NCI-H2081 treated with DMSO at 0.1 percent for 48 hours (cell line): ENCODE results near the gene TFB1M.
A peak's percentile ranks its signal among the peaks of the same experiment; 100 is the strongest.
"Not testable (repeated sequence)": the region's sequence is repeated elsewhere in the genome, so short reads cannot be mapped to it uniquely, and the experiment has no call there.

Experiments
- DNase-seq: peaks from one replicate; lab custom pipeline; 2025; lab: John Stamatoyannopoulos, UW

Gene TFB1M

DNA sequence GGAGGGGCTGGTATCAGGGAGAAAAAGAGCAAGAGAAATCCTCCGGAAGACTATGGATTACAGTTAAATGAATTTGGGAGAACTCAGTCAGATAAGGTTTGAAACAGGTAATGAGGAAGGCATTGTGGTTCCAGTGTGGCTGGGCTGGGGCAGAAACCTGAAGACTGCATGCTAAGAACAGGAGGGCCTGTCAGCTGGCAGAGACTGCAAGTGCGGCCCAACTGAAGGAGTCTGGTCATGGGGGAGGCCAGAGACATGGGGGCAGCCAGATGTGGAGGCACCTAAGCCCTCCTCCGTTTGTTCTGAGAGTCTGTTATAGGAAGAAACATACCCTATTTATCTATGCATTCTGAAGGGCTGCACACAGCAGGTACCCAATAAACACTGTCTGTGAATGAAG lies 16.6 kb downstream of the TFB1M start:
- DNase-seq = no peak

DNA sequence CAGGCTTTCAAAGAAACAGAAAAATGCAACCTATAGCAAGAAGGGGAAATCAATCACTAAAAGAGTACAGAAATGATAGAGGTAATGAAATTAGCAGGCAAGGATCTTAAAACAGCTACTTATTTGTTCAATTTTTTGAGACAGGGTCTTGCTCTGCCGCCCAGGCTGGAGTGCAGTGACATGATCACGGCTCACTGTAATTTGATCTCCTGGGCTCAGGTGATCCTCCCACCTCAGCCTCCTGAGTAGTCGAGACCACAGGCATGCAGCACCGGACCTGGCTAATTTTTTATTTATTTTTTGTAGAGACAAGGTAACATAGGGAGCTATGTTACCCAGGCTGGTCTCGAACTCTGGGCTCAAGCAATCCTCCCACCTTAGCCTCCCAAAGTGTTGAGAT lies 21.6 kb downstream of the TFB1M start:
- DNase-seq = no peak

DNA sequence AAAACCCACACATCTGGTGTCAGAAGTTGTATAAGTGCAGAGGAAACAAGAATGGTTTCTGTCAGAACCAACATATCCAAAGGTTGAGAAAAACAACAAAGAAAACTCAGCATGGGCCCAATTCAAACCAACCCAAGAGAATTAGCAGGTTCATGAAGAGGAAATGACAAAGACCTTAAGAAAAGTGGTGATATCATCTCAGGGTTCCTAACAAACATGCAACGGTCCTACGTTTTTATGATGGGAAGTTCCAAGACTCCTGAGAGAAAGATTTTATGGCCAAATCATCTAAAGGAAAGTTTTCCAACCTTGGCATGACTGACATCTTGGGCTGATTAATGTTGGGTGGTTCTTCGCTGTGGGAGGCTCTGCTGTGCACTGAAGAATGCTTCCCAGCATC lies 23.0 kb downstream of the TFB1M start:
- DNase-seq = no peak

DNA sequence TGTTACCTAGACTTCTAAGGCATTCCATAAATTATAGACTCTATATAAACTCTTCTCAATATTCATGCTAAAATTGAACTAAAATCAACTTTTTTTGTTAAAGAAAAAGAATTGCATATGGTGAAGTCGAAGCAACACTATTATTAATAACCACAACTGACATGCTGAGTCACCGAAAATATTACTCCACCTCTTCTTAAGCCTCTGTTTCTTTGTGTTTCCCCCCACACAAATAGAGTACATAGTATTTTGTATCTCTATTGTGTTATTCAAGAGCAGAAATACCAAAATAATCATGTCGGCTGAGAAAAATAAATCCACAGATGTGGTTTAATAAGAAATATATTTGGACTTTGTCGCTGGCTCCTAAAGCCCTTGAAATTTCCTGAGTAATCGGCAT lies 23.8 kb downstream of the TFB1M start:
- no peak for DNase-seq

DNA sequence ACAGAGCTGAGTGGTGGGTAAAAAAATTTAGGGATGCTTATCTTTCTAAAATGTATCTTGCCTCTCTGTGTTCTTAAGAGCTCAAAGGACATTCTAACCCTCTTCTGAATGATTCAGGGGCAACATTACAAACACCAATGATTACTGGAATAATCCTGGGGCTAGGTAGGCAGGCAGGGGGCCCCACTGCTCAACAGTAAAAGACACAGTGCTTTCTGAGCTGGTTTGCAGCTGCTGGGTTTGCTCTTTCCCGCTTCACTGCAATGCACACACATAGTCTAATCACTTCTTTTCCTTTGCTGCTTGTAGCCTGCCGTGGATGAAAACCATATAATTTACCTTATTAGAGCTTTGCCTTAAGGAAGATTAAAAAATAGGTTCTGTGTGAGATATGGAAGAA lies 26.5 kb downstream of the TFB1M start:
- peak; percentile 10 for DNase-seq

DNA sequence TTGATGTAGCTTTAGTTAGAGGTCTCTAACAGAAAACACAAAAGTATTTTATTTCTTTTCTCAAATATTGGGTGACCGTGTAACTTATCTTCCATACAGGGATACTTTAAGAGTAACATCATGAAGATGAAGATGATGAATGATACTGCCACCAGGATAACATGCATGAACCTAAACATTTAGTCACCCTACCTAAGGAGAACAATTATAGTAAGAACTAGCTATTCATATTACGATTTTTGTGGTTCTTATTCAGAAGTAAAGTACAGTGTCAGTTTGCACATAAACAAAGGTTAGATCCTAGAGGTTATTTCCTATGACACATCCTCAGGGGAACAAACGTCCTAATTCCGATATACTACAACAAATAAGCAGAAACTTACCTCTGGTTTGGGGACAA lies 29.5 kb downstream of the TFB1M start:
- DNase-seq = no peak

DNA sequence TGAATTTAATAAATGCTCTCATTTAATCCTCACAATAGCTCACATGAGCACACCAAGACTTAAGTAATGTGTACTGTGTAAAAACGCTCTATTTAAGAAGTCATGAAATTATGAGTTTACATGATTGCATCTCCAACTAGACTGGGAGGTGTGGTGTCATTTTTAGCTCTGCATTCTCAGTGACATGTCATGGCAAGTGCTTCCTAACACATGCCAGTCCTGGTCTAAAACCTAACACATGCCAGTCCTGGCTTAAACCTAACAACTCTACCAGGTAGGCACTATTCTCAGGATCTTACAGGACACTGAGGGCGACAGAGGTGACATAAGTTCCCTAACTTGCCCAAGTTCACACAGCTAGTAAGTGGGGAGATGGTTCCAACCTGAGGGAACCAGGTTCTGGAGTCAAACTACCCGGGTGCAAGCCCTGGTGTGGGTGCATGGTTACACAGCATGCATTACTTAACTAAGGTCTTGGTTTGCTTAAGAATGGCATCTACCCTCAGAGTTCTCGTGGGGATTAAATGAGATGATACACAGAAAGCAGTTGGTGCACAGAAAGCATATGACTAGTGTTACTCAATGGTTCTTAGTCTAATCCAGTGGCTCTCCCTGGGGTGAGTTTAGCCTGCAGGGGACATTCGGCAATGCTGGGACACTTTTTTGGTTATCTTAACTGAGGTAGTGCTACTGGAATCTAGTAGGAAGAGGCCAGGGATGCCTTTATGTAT lies 35.8 kb downstream of the TFB1M start:
- DNase-seq = no peak

DNA sequence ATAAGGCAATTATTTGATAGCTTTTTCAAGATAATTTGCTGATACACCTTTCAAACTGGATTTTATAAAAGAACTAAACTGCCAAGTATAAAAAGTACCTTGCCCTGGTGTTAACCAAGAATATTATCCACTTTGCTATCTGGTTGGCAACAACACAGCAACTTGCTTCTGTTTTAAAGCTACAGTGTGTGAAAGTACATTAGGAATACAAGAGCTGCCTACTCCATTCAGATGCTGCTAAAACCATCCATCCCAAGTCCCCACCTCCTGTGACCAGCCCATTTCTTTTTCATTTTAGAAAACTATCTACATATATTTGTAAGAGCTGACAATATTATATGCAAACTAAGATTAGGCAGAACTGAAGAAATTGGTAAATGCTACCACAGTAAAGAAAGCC lies 37.6 kb downstream of the TFB1M start:
- DNase-seq = no peak

DNA sequence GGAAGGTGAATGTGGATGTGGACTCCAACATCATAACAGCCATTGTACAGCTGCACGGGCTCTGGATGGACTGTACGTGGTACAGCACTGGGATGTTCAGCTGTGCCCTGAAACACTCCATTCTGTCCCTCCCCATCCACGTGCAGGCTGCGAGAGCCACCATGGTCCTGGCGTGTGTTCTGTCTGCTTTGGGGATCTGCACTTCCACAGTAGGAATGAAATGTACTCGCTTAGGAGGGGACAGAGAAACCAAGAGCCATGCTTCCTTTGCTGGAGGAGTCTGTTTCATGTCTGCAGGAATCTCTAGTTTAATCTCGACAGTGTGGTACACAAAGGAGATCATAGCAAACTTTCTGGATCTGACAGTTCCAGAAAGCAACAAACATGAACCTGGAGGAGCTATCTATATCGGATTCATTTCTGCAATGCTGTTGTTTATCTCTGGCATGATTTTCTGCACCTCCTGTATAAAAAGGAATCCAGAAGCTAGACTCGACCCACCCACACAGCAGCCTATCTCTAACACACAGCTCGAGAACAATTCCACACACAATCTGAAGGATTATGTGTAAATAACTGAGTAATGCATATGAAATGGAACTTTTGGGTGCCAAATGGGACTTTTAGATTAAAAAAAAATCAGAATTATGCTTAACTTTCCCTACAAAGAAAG lies 38.3 kb downstream of the TFB1M start:
- DNase-seq = no peak

DNA sequence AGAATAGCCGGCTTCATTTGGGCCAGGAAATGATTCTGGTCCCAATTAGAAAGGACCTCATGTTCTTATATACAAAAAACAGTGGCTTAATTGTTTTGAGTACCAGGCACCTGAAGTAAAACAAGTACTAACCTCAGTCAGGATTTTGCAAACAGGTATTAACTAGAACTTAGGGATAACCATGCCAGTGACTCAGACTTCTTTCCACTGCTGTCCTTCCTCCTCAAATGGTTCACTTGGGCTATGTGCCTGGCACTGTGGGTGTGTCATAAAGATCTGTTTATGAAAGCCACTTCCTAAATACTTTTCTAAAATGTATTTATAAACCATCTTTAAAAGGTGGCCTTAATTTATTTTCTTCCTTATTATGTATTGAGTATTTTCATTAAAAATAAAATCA lies 39.8 kb downstream of the TFB1M start:
- no peak for DNase-seq

DNA sequence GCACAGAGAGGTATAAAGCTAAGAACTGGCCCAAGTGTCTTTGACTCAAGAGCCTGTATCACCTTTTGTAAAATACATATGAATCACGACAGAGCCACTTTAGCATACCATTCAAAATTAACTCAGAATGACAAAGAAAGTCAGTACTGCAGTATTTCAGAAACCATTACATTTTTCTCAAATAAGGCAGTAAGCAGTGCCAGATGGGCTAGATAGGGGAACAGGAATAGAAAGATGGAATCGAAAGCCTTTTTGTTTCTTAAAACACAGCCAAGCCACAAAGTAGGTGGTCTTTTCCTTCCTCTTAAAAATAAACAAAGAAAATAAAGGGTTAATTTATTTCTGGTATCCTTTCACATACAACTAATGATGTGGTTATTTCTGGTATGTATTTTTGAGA lies 40.2 kb downstream of the TFB1M start:
- DNase-seq = no peak

DNA sequence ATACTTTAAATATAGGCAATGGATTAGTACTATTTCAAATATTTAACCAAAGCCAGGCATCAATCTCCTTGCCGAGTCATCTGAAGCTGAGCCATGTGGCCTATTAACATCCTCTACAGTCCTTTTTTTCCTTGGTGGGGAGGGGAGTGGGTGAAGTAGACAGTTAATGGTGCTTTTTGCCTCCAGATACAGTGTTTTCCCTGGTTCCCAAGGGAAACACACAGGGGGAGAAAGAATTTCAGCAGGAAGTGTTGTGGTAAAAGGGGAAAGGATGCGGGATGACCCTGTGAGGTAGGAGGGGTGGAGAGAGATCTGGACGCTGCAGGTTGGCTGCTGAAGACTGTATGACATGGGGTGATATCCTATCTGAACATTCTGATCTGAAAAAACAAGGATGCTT lies 40.9 kb downstream of the TFB1M start:
- DNase-seq = no peak

DNA sequence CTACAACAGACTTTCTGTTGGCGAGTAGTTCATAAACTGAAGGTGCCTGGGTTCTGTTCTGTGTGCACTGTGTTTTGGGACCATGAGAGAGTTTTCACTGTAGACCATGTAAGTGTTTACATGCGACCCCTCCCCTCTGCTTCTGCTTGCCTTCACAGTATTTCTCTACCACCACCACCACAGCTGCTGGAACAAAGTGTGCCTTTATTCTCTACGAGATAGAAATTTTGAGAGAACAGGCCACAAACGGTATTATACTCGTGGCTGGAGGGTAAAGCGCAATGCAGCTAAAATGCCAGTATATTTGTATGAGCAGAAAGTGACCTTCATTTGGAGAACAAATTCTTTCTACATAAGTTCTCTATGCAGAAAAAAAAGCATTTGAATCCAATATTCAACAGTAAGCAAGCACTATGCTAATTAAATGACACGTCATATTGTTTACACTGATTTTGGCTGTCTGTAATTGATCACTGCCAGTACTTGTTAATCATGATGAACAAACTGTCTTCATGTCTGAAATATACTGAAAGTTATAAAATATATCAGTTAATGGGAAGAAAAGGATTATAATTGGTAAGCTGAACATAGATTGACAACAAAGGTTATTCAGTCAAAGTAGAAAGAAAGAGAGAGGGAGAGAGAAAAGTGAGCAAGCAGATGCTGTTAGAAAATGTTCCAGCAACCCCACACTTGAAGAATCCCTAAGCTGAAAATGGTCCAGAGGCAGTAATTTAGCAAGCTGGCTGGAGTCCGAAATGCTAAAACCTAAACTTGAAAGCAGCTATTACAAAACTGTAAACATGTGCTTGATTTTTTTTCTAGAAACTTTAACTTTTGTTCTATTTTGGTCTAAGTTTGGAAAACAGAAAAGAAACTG lies 41.7 kb downstream of the TFB1M start:
- no peak for DNase-seq

DNA sequence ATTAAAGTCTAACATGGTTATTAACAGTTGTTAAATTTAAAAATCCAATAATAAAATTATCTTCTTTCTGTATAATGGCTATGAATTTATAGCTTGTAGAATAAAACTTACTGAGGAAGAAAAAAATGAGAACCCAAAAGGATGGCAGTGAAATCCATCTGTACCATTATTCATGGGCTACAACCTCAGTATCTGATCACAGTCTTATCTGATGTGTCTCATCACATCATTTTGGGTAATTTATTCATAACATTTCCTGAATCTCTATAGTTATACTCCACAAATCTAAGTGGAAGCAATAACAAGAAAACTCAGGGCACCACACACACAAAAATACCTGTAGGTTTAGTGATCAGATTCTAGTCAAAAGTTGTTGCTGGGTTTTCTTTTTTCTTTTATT lies 43.1 kb downstream of the TFB1M start:
- DNase-seq = no peak

DNA sequence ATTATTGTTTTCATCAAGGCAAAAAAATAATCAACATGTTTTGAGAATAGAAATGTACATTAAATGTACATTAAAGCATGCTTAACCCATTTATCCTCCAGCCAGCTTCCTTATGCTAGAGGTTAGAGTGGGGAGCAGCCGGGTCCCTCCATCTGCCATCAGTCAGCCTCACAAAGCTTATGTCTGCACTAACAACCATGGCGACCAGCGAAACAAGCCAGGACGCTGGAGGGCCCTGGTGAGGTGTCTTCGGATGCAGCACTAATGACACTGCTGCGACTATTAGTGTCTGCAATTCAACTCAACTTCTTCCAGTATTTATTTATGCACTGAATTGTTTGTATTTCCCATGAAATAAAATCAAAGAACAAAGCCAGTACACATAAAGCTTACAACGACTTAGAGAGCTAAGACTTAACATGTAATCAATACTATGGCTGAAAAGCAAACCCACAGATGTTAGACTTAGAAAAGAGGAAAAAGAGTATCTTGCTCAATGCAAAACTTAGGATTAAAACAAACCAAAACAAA lies 43.7 kb downstream of the TFB1M start:
- no peak for DNase-seq

DNA sequence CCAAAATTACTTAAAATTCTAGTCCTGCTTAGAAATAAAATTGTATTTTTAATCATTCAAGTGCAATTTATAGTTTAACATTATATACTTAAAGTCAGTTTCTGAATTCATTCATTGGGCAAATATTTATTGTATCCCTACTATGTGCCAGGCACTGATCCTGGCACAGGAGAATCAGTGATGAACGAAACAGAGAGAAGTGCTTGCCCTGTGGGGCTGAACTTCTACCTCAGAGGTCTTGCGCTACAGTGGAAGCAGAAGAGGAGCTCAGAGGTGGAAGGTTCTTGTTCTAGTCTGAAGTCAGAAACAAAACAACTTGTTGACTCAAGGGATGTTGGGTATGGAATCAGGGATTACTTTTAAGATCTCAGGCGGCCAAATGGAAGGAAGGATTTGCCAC lies 44.5 kb downstream of the TFB1M start:
- no peak for DNase-seq

DNA sequence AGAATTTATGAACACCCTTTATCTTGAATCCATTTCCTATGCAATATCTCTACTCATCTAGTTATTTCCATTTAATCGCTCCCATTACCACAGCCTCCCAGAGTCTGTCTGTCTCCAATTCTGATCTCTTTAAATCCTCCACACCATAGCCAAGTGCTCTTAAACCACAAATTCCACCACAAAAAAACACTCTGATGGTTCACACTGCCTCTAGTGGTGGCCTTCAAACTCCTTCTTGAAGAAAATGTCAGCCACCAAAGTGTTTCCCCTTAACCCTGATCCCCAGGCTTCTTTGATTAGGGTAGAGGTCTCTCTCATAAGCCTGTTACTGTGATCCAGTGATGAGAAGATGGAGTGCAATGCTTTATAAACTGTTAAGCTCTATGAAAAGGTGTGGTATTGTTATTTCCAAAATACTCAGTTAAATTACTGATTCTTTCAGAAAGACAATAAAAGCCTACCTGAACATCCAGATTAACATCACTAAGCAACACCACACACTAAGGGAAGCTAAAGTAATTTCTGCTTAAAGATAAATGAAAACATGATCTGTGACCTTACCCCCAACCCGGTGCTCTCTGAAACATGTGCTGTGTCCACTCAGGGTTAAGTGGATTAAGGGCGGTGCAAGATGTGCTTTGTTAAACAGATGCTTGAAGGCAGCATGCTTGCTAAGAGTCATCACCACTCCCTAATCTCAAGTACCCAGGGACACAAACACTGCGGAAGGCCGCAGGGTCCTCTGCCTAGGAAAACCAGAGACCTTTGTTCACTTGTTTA lies 46.0 kb downstream of the TFB1M start:
- DNase-seq = not testable (repeated sequence)

DNA sequence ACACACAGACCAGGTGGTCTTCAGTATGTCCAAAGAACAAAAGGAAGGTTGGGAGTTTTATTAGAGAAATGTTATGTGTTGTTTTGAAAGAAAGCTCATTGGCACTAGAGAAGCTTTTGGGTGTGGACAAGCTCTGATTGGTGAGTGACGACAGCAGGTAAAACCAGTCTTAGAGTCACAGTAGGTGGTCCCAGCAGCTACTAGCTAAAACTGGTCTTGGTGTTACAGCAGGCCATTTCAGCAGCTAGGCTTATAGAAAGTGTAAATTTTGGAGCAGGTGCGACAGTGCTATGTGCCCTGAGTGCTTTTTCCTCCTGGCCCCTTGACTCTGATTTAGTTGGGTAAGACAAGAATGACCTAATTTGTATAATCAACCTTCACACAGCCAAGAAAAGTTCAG lies 46.9 kb downstream of the TFB1M start:
- no peak for DNase-seq

DNA sequence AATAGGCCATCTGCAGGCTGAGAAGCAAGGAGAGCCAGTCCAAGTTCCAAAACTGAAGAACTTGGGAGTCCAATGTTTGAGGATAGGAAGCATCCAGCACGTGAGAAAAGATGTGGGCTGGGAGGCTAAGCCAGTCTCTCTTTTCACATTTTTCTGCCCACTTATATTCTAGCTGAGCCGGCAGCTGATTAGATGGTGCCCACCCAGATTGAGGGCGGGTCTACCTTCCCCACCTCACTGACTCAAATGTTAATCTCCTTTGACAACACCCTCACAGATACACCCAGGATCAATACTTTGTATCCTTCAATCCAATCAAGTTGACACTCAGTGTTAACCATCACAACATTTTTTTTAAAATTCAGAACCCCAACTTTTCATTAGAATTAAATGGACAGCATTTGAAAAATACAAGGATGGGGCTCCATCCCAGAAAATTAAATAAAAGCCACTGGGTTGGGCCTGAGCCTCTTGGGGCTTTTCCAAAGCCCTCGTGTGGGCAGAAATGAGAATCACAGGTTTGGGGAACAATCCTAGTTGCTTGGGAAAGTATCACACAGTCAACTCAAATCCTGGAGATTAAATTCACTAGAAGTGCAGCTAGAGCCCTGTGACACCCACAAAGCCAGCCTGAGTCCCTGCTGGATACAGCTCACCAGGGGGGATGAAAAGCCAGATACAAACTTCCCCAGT lies 48.3 kb downstream of the TFB1M start:
- no peak for DNase-seq

DNA sequence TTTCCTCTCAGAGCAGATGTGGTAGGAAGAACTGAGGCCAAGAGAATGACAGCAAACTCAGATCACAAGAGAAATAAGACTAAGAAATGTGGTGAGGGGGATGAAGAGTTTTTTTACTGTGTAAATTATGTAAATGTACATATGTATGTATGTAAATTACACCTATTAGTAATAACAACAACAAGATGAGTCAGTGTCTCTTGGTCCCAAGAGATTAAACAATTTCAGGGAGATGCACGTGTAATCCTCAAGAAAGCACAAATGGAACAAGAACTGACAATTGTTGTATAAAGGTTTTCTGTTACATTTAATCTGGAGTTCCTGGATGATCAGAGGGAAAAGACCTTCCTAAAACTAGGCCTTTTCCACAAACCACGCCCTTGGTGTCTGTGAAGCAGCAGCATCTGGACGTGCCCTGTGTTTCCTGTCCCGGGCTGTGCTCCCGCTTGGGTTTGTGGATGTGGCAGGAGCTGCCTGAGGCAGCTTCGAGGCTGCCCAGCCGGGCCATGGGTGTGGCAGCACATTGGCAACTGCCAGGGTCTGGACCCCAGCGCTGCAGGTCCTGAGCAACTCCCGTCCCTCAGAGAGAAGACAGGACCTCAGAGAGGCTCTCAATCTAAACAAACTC lies 49.5 kb downstream of the TFB1M start:
- no peak for DNase-seq
